GM04504 (cell line): ENCODE results near the gene SNCB.
"Not testable (repeated sequence)": the region's sequence is repeated elsewhere in the genome, so short reads cannot be mapped to it uniquely, and the experiment has no call there.

Source experiments
- DNase-seq: peaks from one replicate; pipeline ENCODE4 v3.0.0-alpha.2; 2012; ENCODE audit warnings: low read depth

Gene SNCB

DNA sequence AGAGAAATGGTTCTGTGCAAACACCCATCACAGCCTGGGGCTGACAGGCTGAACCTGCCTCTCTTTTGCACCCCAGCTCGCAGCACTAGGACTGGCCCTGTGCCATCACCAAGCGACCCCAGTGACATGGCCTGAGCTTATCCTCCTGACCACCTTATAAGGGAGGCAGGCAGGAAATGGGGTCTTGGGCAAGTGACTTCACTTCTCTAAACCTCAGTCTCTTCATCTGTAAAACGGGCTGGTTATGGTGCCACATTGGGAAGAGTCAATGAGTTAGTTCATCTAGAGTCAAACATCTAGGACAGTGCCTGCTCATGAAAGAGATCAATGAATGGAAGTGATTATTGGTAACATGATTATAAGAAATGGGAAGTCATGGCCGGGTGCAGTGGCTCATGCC, 6.2 kb downstream of the SNCB start:
- DNase-seq = no peak

DNA sequence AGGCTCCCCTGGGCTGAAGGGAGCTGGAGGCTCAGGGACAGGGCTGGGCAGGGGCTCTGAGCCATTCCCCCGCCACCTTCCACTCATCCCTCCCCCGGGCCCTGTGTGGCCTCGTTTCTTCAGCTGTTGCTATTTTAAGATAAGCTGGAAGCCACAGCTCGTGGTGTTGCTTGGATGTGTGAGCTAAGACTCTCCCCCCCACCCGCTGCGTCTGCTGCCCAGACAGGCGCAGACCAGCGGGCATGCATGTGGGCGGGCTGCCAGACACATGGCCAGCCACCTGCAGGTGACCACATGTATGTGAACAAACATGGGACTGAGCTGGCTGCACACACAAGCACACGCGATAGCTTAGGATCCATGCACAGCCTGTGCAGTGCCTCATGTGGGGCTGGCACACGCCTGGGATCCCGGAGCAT, 8.7 kb downstream of the SNCB start:
- DNase-seq = no peak

DNA sequence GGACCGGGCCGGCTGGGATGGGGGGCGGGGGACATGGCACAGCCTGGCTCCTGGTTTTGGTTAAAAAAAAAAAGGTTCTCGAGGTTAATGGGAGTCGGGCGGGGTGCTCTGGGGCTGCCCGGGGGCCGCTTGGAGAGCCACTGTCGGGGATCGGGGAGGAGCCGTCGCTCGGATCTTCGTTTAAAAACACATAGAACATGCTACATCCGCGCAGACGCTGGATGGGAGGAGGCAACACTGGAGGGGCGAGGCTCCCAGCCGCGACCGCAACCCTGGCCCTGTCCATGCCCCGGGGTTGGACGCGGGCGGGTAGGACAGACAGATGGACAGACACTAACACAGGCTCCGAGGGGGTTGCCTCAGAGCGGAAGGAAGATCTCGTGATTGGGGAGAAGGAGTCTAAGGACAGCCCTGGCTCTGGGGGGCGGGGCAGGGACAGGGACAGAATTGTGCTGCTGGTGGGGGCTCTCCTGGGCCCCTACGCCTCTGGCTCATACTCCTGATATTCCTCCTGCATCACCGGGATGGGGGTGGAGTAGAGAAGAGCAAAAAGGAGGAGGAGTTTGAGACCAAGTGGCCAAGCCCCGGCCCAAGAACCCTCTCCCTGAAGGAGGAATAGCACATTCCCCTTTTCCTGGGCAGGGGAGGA, 9.9 kb downstream of the SNCB start:
- no peak for DNase-seq

DNA sequence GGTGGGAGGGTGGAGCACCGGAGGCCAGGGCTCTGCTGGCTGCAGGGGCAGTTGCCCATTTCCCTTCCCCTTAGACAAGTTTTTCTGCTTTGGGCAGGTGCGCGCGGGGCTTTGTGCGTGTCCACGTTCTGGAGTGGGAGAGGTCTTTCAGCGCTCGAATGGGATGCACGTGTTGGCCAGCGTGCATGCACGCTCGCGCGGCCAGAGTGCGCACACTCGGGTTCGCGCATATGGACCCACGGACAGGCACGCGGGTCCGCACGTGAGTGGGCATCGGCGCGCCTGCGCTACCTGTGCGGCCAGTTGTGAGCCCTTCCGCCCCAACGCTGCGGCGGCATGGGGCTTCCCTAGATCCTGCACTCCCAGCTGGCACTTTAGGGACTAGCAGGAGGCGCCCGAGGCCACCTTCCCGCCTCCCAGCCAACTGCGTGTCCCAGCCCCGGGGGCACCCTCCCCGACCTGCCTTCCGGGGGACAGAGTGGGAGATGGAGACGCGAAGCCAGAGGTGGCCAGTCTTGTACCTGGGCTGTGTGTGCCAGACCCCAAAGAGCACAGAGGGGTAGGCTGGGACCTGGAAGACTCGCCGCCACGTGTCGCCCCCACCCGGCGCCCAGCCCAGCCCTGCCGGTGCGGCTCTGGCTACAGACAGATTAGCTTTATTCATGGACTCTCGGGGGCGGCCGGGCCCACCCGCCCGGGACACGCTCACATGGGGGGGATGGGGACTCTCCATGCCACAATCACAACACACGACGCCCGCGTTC, 10.6 kb downstream of the SNCB start:
- no peak for DNase-seq

DNA sequence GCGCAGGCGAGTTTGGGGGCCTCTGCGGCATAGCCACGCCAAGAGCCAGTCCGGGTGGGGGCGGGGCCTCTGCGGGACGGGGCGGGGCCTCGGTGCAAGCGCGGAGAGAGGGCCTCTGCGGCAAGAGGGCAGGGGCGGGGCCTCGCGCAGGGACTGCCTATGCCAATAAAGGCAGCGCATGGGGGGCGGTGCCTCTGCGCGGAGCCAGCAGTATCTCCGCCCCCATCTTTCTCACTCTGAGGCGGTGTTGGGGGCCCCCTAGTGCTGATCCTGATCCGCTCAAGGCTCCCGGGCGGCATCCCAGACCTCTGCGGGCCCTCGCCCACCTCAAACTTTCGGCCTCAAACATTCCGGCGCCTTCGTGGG, 11.1 kb downstream of the SNCB start:
- DNase-seq = peak; percentile 28

DNA sequence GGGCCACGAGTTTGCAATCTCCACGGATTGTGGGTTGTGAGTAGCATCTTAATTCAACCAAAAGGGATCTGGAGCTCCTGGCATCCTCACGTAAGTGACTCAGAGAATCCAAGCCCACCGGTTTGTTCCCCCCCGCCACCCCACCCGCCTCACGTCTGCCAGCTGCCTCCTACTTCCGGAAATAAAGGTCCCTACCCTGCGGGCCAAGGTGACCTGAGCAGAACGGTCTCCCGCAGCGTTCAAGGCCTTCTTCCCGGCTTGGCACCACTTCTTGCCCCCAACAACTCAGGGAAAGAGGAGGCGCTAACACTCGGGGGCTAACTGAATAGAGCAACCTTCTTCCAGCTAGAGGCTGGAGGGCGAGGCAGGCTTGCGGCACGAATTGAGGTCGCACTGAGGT, 11.6 kb downstream of the SNCB start:
- DNase-seq = no peak

DNA sequence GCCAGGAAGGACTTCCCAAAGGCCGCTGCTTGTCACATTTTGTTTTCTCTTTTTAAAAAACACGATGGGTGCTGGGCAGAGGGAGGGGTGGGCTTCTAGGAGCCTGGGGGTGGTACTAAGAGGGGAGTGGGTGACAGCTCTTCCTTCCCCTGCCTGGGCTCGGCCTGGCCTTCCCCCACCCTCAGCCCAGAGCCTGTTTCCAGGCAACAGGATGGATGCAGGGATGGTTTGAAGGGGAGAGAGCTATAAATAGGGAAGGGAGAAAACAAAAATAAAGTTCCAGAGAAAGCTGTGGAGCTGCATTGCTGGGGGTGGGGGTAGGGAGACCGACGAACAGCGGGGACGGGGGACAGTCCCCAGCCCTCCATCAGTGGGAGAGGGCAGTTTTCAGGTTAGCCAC, 13.8 kb downstream of the SNCB start:
- DNase-seq = no peak

DNA sequence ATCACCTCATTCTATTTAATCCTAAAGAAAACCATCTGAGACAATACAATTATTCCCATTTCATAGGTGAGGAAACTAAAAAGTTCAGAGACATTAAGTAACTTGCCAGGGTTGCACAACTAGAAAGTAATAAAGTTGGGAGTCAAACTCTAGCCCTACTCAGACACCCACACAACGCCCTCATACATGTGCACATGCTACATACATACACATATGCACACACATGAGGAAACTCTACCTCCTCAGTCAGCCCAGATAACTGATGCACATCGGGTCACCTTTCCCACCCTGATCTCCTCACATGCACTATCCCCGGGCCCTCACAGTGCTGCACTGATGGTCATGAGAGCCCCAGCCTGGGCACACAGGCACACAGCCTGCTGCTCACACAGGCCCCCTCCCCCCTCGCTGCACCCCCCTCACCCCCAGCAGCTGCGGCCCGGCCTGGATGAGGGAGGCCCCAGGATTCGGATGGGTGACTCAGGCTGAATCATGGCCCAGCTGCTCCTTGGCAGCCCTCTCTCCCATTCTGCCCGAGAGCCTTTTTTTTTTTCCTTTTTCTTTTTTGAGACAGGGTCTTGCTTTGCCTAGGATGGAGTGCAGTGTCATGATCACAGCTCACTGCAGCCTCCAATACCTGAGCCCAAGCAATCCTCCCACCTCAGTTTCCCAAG, 15.4 kb downstream of the SNCB start:
- peak; percentile 32 for DNase-seq

DNA sequence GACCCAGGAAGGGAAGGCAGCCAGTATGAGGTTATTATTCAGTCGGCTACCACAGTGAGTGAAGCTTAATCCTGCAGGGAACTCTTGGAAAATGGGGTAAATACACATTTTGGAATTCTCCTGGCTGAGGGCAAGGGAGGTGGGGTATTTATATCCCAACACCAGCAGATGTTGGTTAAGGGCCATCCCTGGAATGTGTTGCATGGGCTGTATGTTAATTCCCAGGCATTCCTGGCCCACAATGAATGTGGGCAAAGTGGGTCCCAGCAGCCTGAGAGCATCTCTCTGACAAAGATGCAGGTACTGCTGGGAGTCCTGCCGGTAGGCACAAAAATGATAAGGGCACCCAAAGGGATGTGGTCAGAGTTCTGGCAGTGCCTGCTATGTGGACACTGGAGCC, 17.5 kb downstream of the SNCB start:
- DNase-seq = no peak

DNA sequence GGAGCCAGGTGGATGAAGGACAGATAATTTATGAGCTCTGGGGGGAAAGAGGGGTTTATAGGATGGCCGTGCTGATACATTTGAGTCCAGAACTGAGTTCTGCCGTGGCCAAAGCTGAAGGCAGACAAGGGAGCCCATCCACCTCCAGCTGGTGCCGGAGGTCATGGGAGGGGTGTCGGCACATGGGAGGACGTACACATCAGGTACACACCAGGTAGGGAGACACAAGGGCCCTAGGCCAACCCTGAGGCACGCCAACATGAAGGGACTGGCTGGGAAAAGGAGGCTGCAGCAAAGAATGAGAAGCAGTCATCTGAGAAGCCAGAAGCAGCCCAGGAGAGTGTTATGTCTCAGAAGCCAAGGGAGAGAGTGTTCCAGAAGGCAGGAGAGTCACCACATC, 18.3 kb downstream of the SNCB start:
- no peak for DNase-seq

DNA sequence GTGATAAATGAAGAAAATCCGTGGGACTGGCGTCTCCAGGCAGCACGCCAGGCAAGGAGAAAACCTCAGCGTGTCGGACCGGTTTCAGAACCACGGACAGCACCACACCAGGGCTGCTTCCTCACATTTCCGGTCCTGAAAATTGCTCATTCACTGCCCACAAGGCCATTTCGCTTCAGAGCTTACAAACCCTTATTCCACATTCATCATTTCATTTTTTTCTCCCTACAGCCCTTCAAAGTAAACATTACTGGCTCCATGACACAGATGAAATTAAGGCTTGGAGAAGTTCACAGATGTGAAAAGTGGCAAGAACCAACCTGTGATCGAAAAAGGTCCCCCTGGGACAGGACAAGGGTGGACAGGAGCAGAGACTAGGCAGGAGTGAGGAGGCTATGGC, 18.9 kb downstream of the SNCB start:
- peak; percentile 66 for DNase-seq

DNA sequence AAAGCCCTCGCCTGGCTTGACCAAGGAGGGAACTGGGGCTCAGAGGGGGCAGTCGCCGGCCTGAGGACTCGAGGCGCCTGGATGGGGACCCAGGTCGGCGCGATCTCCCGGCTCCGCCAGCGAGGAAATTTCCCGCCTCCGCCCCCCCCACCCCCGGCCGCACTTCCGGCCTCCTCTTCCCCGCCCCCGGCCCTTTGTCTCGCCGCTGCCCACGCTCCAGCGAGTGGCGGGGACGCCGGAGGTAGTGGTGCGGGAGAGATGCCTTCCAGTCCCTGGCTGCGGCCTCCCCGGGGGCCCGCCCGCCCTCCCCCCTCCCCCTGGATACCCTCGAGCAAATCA, 19.9 kb downstream of the SNCB start:
- no peak for DNase-seq

DNA sequence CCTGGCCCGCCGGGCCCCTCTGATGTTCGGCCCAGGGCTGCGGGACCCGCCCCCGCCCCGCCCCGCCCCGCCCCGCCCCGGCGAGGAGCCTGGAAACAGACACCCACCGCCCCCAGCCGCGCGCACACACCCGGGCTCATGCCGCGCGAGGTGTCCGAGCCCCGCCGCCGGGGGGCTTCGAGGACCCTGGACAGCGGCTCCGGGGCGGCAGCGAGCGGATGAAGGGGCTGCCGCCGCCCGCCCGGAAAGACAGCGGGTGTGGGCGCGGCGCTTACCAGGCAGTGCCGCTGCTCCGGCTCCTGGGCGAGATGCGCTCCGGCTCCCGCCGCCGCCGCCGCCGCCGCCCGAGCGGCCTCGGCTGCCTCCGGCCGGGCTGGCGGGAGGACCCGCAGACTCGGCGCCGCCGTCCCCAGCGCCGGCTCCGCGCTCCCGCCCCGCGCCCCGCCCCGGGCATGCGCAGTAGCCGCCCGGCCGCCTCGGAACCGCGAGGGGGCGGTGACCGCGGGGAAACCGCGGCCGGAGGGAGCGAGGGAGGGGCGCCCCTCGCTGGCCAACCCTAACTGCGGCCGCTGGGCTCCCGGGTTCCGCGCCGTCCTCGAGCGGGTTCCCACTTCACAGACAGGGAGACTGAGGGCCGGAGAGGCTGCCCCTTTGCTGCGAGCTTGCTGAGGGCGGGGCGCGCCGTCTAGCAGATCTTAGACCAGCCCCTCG, 20.5 kb downstream of the SNCB start, which contains the start of gene GPRIN1:
TSS of gene GPRIN1 (minus strand) at position 433 of the 711 bp plus-strand sequence. CDS start 10,322 bp downstream, outside the sequence.
- DNase-seq = peak; percentile 27

DNA sequence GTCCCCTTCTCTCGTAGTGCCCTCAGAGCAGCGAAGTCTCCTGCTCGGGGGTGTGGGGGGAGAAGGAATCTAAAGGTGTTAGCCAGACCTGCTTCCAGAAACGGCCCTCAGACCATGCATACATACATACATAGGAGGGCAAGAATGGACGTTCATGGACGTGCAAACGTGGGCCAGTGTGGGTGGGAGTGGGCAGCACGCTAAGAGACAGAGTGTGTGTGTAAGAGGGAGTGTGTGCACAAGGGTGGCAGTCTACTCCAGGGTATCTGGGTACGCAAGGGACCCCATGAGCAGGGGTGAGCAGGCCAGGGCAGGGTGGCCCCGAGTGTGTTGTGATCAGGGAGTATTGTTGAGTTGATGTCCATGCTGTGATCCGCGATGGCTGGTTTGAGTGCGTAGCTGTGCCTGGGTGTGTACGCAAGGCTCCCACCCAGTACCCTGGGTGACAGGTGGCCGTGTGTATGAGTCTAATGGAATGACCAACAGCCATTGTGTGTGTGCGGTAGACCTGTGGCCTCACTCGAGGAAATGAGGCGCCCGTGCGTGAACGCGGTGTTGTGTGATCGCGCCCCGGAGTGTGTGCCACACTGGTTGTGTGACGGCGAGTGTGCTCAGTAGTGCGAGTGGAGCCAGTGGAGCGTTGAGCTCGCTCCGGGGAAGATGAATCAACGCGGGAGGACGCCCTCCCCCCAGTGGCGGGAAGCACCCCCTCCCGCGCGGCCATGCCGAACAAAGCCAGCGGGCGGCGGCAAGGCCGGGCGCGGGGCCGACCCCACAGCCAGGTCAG, 21.2 kb downstream of the SNCB start:
- no peak for DNase-seq

DNA sequence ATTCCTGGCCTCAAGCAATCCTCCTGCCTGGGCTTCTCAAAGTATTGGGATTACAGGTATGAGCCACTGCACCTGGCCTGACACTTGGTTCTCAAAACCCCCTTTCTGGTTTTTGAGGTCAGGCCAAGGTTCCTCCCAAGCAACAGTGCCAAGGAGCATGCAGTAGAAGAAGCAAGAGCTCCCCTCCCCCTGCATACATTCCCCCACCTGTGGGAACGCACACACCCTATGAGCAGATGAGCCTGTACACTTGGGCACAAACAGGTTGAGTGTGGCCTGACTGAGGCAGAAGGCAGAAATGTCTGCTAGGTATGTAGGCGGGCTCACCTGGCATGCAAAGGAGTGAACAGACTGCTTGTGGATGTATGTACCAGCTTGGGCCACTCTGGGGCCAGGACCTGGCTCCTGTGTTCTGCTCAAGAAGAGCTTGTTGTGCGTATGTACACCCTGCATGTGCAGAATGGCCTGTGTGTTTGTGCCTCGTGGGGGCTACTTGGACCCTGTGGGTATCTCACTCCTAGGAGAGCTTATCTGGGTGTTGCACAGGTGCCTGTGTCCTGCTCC, 22.1 kb downstream of the SNCB start:
- DNase-seq = no peak

DNA sequence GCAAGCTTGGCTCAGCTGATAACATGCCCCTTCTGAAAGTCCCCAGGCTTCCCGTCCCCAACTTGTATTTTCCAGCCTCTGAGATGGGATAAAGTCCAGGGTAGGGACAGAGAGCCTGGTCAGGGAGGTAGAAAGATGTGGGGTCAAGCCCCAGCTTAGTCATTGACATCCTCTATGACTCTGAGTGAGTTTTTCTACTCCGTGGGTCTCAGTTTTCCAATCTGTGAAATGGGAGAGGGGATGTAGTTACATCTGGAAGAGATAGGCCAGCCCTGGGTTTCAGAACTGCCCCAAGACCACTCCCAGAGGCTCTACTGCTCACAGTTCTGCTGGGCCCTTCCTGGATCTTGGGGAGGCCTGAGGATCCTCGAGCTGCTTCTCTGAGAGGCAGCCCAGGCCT, 23.5 kb downstream of the SNCB start:
- DNase-seq = no peak

DNA sequence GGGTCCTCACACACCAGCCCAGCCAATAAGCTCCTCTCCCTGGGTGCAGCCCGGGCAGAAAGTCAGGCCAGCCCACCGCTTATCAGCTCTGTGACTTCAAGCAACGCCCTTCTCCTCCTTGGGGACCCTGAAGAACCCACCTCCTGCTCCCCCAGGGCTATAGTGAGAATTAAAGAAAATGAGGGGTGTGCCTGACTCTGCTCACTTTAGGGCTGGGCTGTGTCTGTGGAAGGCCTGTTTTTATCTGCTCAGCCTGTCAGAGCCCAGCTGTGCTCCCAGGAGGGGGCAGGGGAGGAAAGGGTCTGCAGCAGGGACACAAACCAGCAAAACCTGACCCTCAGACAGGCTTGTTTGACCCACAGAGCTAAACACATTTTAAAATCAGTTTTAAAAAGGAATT, 24.3 kb downstream of the SNCB start:
- DNase-seq = no peak

DNA sequence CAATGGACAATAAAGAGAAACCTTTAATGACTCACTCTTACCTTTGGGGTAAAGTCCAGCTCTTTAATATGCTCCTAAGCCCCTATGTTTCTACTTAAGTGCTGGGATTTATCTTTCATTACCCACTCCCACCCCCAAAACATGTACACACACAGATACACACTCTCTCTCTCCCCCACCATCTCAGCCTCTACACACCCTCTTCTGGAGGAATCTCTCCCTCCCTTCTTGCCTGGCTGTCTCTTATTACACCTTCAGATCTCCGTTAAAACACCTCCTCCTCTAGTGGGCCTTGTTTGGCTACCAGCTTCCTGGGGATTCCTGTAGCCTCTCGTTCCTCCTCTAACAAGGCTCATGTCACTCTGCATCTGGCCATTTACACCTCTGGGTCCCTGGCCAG, 27.2 kb downstream of the SNCB start:
- DNase-seq = no peak

DNA sequence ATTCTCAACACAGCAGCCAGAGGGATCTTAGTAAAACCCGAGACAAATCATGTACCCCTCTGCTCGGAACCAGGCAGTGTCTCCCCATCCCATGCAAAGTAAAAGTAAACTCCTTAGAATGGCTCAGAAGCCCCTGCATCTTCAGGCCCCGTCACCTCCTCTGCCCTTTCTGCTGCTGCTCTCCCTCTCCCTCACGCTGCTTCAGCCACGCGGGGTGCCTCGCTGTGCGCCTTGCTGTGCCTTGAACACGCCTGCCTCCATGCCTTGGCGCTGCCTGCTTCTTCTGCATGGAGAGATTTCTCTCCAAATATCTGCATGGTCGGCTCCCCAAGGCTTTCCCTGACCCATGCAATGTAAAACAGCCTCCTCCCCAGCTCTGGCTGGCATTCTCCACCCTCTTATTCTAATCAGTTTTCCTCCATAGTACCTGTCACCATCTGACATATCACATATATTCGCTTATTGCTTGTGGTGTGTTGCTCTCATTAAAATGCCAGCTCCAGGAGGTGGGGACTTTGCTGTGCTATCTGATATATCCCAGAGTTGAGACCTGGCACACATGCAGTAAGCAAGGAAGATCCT, 28.3 kb downstream of the SNCB start:
- no peak for DNase-seq

DNA sequence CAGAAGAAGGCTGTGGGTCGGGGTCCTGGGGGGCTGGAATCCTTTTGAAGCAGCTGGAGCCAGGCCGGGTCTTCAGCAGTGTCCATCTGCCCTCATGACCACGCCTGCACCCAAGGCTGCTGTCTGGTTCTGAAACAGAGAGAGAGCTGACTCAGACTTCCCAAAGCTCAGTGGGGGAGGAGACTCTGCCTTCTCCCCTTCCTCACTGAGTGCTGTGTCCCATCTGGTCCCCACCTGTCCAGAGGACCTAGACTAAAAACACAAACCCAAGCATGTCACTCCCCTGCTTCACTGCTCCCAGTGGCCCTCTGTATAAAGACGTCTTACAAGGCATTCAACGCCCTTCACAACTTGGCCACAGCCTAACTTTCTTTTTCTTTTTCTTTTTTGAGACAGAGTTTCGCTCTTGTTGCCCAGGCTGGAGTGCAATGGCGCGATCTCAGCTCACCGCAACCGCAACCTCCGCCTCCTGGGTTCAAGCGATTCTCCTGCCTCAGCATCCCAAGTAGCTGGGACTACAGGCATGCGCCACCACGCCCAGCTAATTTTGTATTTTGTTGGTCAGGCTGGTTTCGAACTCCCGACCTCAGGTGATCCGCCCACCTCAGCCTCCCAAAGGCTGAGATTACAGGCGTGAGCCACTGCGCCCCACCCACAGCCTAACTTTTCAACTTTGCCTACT, 30.4 kb downstream of the SNCB start:
- not testable (repeated sequence) for DNase-seq
